ENCODE data around the gene RSPO4. TPM values are rescaled to one million over a fixed set of nuclear protein-coding genes. Genes with fewer than 3 reads are reported as not detected.

RSPO4 gene
- total RNA-seq, 1 donor from 2014 or later = not detected

- peaks cover 0 to 4% (median 2%) of the 10 kb centered on the region in 3 donors for H3K9me3 ChIP-seq (ENCODE audit: control insufficient read depth in 3 of 3, low read length in 3 of 3)
- H3K27ac ChIP-seq (ENCODE audit: low read depth, low read length) = no peak overlapping the region
- H3K4me3 ChIP-seq (ENCODE audit: low read length in 3 of 3) = no peak overlapping the region
- H3K27me3 ChIP-seq (ENCODE audit: control insufficient read depth in 3 of 3, insufficient read depth in 3 of 3, low read length in 3 of 3) = peaks cover 2 to 19% (median 10%) of the 10 kb centered on the region in 3 donors
- H3K4me1 ChIP-seq (ENCODE audit: control insufficient read depth in 3 of 3, insufficient read depth in 3 of 3, low read length in 3 of 3) = no peaks in the 10 kb centered on the region
- H3K36me3 ChIP-seq (ENCODE audit: control insufficient read depth in 3 of 3, insufficient read depth in 3 of 3, low read length in 3 of 3) = no peaks in the 10 kb centered on the region
- no peak overlapping the region for H3K9ac ChIP-seq (ENCODE audit: low read depth in 1 of 3, low read length in 3 of 3)
Measured at GRCh38 chr20:972256-972655, 29.9 kb downstream of the RSPO4 start.

GRCh38 chr20:971346-971745 lies 30.8 kb downstream of the RSPO4 start:
- no peaks in the 10 kb centered on the region for H3K36me3 ChIP-seq (ENCODE audit: control insufficient read depth in 3 of 3, insufficient read depth in 3 of 3, low read length in 3 of 3)

GRCh38 chr20:969868-970267 lies 32.2 kb downstream of the RSPO4 start:
- H3K36me3 ChIP-seq (ENCODE audit: control insufficient read depth in 3 of 3, insufficient read depth in 3 of 3, low read length in 3 of 3) = no peaks in the 10 kb centered on the region
- H3K4me1 ChIP-seq (ENCODE audit: control insufficient read depth in 3 of 3, insufficient read depth in 3 of 3, low read length in 3 of 3) = no peaks in the 10 kb centered on the region
- H3K27me3 ChIP-seq (ENCODE audit: control insufficient read depth in 3 of 3, insufficient read depth in 3 of 3, low read length in 3 of 3) = peaks cover 20 to 34% (median 26%) of the 10 kb centered on the region in 3 donors
- no peak overlapping the region for H3K9ac ChIP-seq (ENCODE audit: low read depth in 1 of 3, low read length in 3 of 3)
- peaks cover 0 to 4% (median 2%) of the 10 kb centered on the region in 3 donors for H3K9me3 ChIP-seq (ENCODE audit: control insufficient read depth in 3 of 3, low read length in 3 of 3)
- no peak overlapping the region for H3K4me3 ChIP-seq (ENCODE audit: low read length in 3 of 3)
- no peak overlapping the region for H3K27ac ChIP-seq (ENCODE audit: low read depth, low read length)

More at GRCh38 chr20:971346-971745, 30.8 kb downstream of the RSPO4 start:
- Histone ChIP-seq H3K4me3 (ENCODE audit: low read length in 3 of 3) (no peak overlapping the region), H3K9me3 (ENCODE audit: control insufficient read depth in 3 of 3, low read length in 3 of 3) (peaks cover 0 to 4% (median 2%) of the 10 kb centered on the region in 3 donors), H3K4me1 (ENCODE audit: control insufficient read depth in 3 of 3, insufficient read depth in 3 of 3, low read length in 3 of 3) (no peaks in the 10 kb centered on the region), H3K27me3 (ENCODE audit: control insufficient read depth in 3 of 3, insufficient read depth in 3 of 3, low read length in 3 of 3) (peaks cover 5 to 23% (median 13%) of the 10 kb centered on the region in 3 donors), H3K9ac (ENCODE audit: low read depth in 1 of 3, low read length in 3 of 3) (no peak overlapping the region), H3K27ac (ENCODE audit: low read depth, low read length) (no peak overlapping the region)

DNA sequence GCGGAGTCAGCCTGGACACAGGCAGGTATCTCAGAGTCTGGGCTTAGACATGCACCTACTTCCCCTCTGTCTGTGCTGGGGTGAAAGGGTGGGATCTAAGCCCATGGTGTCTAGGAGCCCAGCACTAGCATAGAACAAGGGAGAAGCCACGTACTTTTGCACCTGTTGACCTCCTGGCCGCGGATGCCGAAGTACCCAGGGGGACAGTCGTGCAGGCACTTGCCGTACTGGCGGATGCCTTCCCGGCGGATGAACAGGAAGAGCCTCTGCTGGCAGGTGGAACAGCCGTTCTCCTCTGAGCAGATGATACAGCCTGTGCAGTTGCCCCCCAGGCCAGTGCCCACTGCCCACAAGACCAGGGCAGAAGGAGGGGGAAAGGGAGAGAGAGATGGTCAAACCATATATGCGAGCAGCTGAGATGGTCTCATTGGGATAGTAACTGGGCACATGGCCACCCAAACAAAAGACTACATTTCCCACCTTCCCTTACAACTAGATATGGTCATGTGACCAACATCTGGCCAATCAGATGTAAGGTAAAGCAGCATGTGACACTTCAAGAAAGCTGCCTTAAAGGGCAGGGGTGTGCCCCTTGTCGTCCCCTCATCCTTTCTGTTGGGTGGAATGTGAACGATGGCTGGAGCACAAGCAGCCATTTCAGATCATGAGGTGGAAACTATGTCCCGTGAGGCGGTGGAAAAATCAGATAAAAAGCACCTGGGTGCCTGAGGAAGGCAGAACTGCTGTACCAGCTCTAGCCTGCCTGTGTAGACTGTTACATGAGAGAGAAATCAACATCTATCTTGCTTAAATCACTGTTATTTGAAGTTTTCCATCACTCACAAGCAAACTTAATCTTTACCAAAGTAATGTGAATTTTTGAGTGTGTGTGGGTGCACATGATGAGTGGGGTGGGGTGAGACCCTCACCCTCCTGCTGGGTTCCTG lies 34.0 kb downstream of the RSPO4 start:
- H3K9ac ChIP-seq (ENCODE audit: low read depth in 1 of 3, low read length in 3 of 3) = no peak overlapping the region
- H3K27ac ChIP-seq (ENCODE audit: low read depth, low read length) = no peak overlapping the region
- no peaks in the 10 kb centered on the region for H3K4me1 ChIP-seq (ENCODE audit: control insufficient read depth in 3 of 3, insufficient read depth in 3 of 3, low read length in 3 of 3)
- peaks cover 24 to 36% (median 27%) of the 10 kb centered on the region in 3 donors for H3K27me3 ChIP-seq (ENCODE audit: control insufficient read depth in 3 of 3, insufficient read depth in 3 of 3, low read length in 3 of 3)
- peaks cover 0 to 4% (median 2%) of the 10 kb centered on the region in 3 donors for H3K9me3 ChIP-seq (ENCODE audit: control insufficient read depth in 3 of 3, low read length in 3 of 3)
- H3K36me3 ChIP-seq (ENCODE audit: control insufficient read depth in 3 of 3, insufficient read depth in 3 of 3, low read length in 3 of 3) = no peaks in the 10 kb centered on the region
- no peak overlapping the region for H3K4me3 ChIP-seq (ENCODE audit: low read length in 3 of 3)

- no peak overlapping the region for H3K27ac ChIP-seq (ENCODE audit: low read depth, low read length)
- no peaks in the 10 kb centered on the region for H3K4me1 ChIP-seq (ENCODE audit: control insufficient read depth in 3 of 3, insufficient read depth in 3 of 3, low read length in 3 of 3)
- peaks cover 27 to 45% (median 30%) of the 10 kb centered on the region in 3 donors for H3K27me3 ChIP-seq (ENCODE audit: control insufficient read depth in 3 of 3, insufficient read depth in 3 of 3, low read length in 3 of 3)
- H3K36me3 ChIP-seq (ENCODE audit: control insufficient read depth in 3 of 3, insufficient read depth in 3 of 3, low read length in 3 of 3) = no peaks in the 10 kb centered on the region
- H3K9me3 ChIP-seq (ENCODE audit: control insufficient read depth in 3 of 3, low read length in 3 of 3) = peaks cover 0 to 4% (median 2%) of the 10 kb centered on the region in 3 donors
- H3K4me3 ChIP-seq (ENCODE audit: low read length in 3 of 3) = no peak overlapping the region
- H3K9ac ChIP-seq (ENCODE audit: low read depth in 1 of 3, low read length in 3 of 3) = no peak overlapping the region
Measured at GRCh38 chr20:965956-966355, 36.2 kb downstream of the RSPO4 start.

DNA sequence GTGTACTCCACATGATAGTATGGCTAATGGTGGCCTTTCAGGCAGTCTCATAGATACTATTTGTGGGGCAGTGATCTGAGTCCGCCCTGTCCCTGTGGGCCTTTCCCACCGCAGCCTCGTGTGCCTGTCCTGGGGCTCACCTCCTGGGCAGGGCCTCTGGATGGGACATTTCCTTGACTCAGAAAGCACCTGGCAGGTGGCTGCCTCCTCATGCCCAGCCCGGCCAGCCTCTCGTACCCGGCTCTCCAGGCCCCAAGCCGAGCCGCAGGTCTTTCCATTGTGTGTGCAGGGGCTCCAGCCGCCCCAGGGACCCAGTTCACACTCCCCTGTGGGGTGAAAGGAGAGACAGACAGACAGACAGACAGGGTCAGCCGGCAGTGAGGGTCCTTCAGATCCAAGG lies 38.3 kb downstream of the RSPO4 start:
- Histone ChIP-seq H3K27me3 (ENCODE audit: control insufficient read depth in 3 of 3, insufficient read depth in 3 of 3, low read length in 3 of 3) (peaks cover 30 to 54% (median 40%) of the 10 kb centered on the region in 3 donors), H3K36me3 (ENCODE audit: control insufficient read depth in 3 of 3, insufficient read depth in 3 of 3, low read length in 3 of 3) (no peaks in the 10 kb centered on the region), H3K27ac (ENCODE audit: low read depth, low read length) (no peak overlapping the region), H3K4me3 (ENCODE audit: low read length in 3 of 3) (no peak overlapping the region), H3K9me3 (ENCODE audit: control insufficient read depth in 3 of 3, low read length in 3 of 3) (peaks cover 0 to 4% (median 2%) of the 10 kb centered on the region in 3 donors), H3K4me1 (ENCODE audit: control insufficient read depth in 3 of 3, insufficient read depth in 3 of 3, low read length in 3 of 3) (no peaks in the 10 kb centered on the region), H3K9ac (ENCODE audit: low read depth in 1 of 3, low read length in 3 of 3) (no peak overlapping the region)

DNA sequence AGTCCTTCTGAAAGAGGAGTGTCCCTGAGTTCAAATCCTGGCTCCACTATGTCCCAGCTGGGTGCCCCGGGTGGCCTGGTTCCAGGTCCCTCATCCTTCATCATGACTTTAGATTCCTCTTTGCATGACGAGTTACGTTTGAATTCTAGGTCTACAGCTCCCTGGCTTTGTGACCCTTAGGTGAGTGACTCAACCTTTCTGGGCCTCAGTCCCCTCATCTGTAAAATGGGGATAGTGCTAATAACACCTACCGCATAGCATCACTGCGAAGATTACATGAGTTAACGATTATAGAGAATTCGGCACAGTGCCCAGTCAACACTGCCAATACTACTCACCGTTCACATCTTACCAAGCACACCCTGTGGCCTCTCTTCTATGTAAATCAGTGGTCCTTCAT lies 39.4 kb downstream of the RSPO4 start:
- no peak overlapping the region for H3K9ac ChIP-seq (ENCODE audit: low read depth in 1 of 3, low read length in 3 of 3)
- H3K36me3 ChIP-seq (ENCODE audit: control insufficient read depth in 3 of 3, insufficient read depth in 3 of 3, low read length in 3 of 3) = no peaks in the 10 kb centered on the region
- H3K9me3 ChIP-seq (ENCODE audit: control insufficient read depth in 3 of 3, low read length in 3 of 3) = no peaks in the 10 kb centered on the region
- no peak overlapping the region for H3K27ac ChIP-seq (ENCODE audit: low read depth, low read length)
- no peak overlapping the region for H3K4me3 ChIP-seq (ENCODE audit: low read length in 3 of 3)
- H3K27me3 ChIP-seq (ENCODE audit: control insufficient read depth in 3 of 3, insufficient read depth in 3 of 3, low read length in 3 of 3) = peaks cover 28 to 57% (median 41%) of the 10 kb centered on the region in 3 donors
- H3K4me1 ChIP-seq (ENCODE audit: control insufficient read depth in 3 of 3, insufficient read depth in 3 of 3, low read length in 3 of 3) = no peaks in the 10 kb centered on the region

DNA sequence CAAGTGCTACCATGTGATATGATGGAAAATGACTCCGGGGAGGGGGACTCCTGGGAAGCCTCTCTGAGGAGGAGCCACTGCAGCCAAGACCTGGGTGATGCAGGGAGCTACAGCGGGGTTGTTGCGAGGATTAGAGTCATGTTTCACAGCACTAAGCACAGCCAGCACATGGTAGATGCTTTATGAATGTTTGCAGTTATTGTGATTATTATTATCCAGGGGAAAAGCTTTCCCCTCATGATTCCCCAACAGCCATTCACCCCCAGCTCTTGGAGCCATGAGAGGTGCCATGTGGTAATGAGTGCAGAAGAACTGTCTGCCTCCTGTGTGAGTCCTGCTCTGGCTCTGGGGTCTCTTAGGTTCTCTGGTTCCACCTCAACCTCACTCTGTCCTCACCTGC lies 39.9 kb downstream of the RSPO4 start:
- Histone ChIP-seq H3K4me3 (ENCODE audit: low read length in 3 of 3) (no peak overlapping the region), H3K4me1 (ENCODE audit: control insufficient read depth in 3 of 3, insufficient read depth in 3 of 3, low read length in 3 of 3) (no peaks in the 10 kb centered on the region), H3K27me3 (ENCODE audit: control insufficient read depth in 3 of 3, insufficient read depth in 3 of 3, low read length in 3 of 3) (peaks cover 24 to 58% (median 41%) of the 10 kb centered on the region in 3 donors)

GRCh38 chr20:961768-962167 lies 40.3 kb downstream of the RSPO4 start:
- Histone ChIP-seq H3K36me3 (ENCODE audit: control insufficient read depth in 3 of 3, insufficient read depth in 3 of 3, low read length in 3 of 3) (no peaks in the 10 kb centered on the region), H3K27ac (ENCODE audit: low read depth, low read length) (no peak overlapping the region), H3K4me3 (ENCODE audit: low read length in 3 of 3) (no peak overlapping the region), H3K27me3 (ENCODE audit: control insufficient read depth in 3 of 3, insufficient read depth in 3 of 3, low read length in 3 of 3) (peaks cover 21 to 59% (median 42%) of the 10 kb centered on the region in 3 donors), H3K9me3 (ENCODE audit: control insufficient read depth in 3 of 3, low read length in 3 of 3) (no peaks in the 10 kb centered on the region), H3K9ac (ENCODE audit: low read depth in 1 of 3, low read length in 3 of 3) (no peak overlapping the region), H3K4me1 (ENCODE audit: control insufficient read depth in 3 of 3, insufficient read depth in 3 of 3, low read length in 3 of 3) (no peaks in the 10 kb centered on the region)

More for the DNA sequence above, 39.9 kb downstream of the RSPO4 start:
- Histone ChIP-seq H3K27ac (ENCODE audit: low read depth, low read length) (no peak overlapping the region), H3K9me3 (ENCODE audit: control insufficient read depth in 3 of 3, low read length in 3 of 3) (no peaks in the 10 kb centered on the region), H3K36me3 (ENCODE audit: control insufficient read depth in 3 of 3, insufficient read depth in 3 of 3, low read length in 3 of 3) (no peaks in the 10 kb centered on the region), H3K9ac (ENCODE audit: low read depth in 1 of 3, low read length in 3 of 3) (no peak overlapping the region)

DNA sequence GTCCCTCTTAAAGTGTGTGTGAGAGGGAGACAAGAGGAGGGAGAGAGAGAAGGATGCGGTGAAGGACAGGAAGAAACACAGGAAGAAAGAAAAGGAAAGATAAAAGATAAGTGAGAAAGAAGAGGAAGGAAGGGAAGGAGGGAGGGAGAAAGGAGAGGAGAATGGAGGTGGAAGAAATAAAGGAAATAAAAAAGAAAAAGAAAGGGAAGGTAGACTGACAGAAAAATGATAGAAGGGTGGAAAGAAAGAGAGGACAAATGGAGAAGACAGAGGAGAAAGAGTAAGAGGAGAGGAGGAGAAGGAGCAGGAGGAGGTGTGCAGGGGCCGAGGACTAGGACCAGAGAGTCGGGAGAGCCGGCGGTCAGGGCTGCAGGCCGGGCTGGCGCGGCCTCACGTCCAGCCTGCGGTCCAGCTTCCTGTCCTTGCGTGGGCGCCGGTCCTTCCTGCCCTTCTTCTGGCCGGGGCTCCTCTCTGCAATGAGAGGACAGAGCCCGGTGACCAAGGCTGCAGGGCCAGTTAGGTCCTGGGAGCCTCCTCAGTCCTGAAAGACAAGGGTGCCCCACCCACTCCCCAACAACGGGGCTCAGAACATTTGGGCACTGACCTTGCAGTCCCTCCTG lies 42.0 kb downstream of the RSPO4 start:
- Histone ChIP-seq H3K9me3 (ENCODE audit: control insufficient read depth in 3 of 3, low read length in 3 of 3) (no peaks in the 10 kb centered on the region), H3K9ac (ENCODE audit: low read depth in 1 of 3, low read length in 3 of 3) (no peak overlapping the region), H3K27ac (ENCODE audit: low read depth, low read length) (no peak overlapping the region), H3K4me1 (ENCODE audit: control insufficient read depth in 3 of 3, insufficient read depth in 3 of 3, low read length in 3 of 3) (peaks cover 2 to 4% (median 3%) of the 10 kb centered on the region in 3 donors), H3K4me3 (ENCODE audit: low read length in 3 of 3) (no peak overlapping the region), H3K27me3 (ENCODE audit: control insufficient read depth in 3 of 3, insufficient read depth in 3 of 3, low read length in 3 of 3) (peaks cover 22 to 60% (median 40%) of the 10 kb centered on the region in 3 donors), H3K36me3 (ENCODE audit: control insufficient read depth in 3 of 3, insufficient read depth in 3 of 3, low read length in 3 of 3) (no peaks in the 10 kb centered on the region)

Measured in skeletal muscle tissue (tissue), 4 donors.